Keratinocyte (primary cell): ENCODE data around the gene TTC28.

ENCODE experiments used
- EZH2 ChIP-seq: IDR thresholded peaks from one replicate; pipeline ENCODE4 v1.6.1; 2012; ENCODE audit warnings: inconsistent platforms, mild to moderate bottlenecking, low read length, moderate library complexity
- TF ChIP-seq, protein P1 (sequence below), 3 experiments: IDR thresholded peaks in 1 of 3; conservative IDR thresholded peaks in 1 of 3; optimal IDR thresholded peaks in 1 of 3; 2 replicates in 2 of 3; 3 replicates in 1 of 3; pipeline versions ENCODE3 to v1.5.1; 2011; ENCODE audit warnings: low read length in 3 of 3, mild to moderate bottlenecking in 3 of 3, moderate library complexity in 2 of 3, control low read depth in 1 of 3, inconsistent platforms in 1 of 3; ENCODE audit not compliant: insufficient read depth in 2 of 3; ENCODE audit errors: extremely low read depth in 1 of 3

DNA sequence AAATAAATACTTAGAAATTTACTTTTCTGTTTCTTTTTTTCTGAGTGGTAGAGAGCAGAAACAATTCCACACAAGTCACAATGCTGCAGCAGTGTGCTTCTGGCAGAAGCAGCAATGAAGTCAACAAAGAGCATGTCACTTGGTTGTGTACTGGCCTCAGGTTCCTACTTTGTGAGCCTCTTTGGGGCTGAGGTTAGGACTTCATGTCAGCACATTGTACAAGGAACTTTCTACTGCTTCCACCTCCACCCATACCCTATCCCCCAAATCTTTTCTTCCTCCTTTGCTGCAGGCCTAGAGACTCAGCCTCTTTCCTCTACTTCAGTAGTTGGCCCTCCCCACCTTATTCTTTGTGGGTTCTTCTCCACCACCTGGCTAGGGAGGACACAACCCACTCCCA, 507.9 kb downstream of the TTC28 start:
- TF ChIP-seq, protein P1, sequence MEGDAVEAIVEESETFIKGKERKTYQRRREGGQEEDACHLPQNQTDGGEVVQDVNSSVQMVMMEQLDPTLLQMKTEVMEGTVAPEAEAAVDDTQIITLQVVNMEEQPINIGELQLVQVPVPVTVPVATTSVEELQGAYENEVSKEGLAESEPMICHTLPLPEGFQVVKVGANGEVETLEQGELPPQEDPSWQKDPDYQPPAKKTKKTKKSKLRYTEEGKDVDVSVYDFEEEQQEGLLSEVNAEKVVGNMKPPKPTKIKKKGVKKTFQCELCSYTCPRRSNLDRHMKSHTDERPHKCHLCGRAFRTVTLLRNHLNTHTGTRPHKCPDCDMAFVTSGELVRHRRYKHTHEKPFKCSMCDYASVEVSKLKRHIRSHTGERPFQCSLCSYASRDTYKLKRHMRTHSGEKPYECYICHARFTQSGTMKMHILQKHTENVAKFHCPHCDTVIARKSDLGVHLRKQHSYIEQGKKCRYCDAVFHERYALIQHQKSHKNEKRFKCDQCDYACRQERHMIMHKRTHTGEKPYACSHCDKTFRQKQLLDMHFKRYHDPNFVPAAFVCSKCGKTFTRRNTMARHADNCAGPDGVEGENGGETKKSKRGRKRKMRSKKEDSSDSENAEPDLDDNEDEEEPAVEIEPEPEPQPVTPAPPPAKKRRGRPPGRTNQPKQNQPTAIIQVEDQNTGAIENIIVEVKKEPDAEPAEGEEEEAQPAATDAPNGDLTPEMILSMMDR (optimal IDR thresholded peaks at IDR 0.05 in 1 of 3, IDR thresholded peaks at IDR 0.05 in 1 of 3, conservative IDR thresholded peaks at IDR 0.05 in 1 of 3; ENCODE audit: extremely low read depth in 1 of 3, insufficient read depth in 2 of 3, low read length in 3 of 3) = no peak
- no peak for TF ChIP-seq EZH2
